OCI-M2 (cell line): Measurements from ENCODE around the gene RNF223.
"Not testable (repeated sequence)": the region's sequence is repeated elsewhere in the genome, so short reads cannot be mapped to it uniquely, and the experiment has no call there.

ENCODE experiments used
- DNase-seq: peaks from one replicate; lab custom pipeline; 2025; ENCODE audit not compliant: unreplicated experiment; lab: John Stamatoyannopoulos, UW

The RNF223 gene

GRCh38 chr1:1061682-1062345, 12.3 kb downstream of the RNF223 start:
- no peak for DNase-seq

GRCh38 chr1:1060281-1061000, 13.7 kb downstream of the RNF223 start:
- DNase-seq: no peak

GRCh38 chr1:1059494-1060280, 14.4 kb downstream of the RNF223 start:
- DNase-seq: no peak

GRCh38 chr1:1058921-1059493, 15.1 kb downstream of the RNF223 start:
- DNase-seq: no peak

GRCh38 chr1:1058088-1058905, 15.8 kb downstream of the RNF223 start:
- no peak for DNase-seq

- not testable (repeated sequence) for DNase-seq
Measured at GRCh38 chr1:1057769-1058087, 16.4 kb downstream of the RNF223 start.

GRCh38 chr1:1055841-1056736, 18.0 kb downstream of the RNF223 start:
- no peak for DNase-seq

GRCh38 chr1:1054971-1055370, 19.1 kb downstream of the RNF223 start:
- DNase-seq: no peak

- no peak for DNase-seq
Measured at GRCh38 chr1:1054099-1054700, 19.9 kb downstream of the RNF223 start.

GRCh38 chr1:1053682-1054081, 20.4 kb downstream of the RNF223 start:
- no peak for DNase-seq

GRCh38 chr1:1053022-1053421, 21.1 kb downstream of the RNF223 start:
- no peak for DNase-seq

GRCh38 chr1:1052003-1052840, 21.9 kb downstream of the RNF223 start:
- no peak for DNase-seq

- DNase-seq: no peak
Measured at GRCh38 chr1:1051127-1051810, 22.8 kb downstream of the RNF223 start.

GRCh38 chr1:1050577-1051052, 23.5 kb downstream of the RNF223 start:
- no peak for DNase-seq

- no peak for DNase-seq
Measured at GRCh38 chr1:1049318-1050165, 24.6 kb downstream of the RNF223 start.

- DNase-seq: no peak
Measured at GRCh38 chr1:1048765-1049164, 25.3 kb downstream of the RNF223 start.

- no peak for DNase-seq
Measured at GRCh38 chr1:1047963-1048362, 26.1 kb downstream of the RNF223 start.
